DOHH2 (cell line): ENCODE measurements around the gene CHST5.

Source experiments
- EZH2phosphoT487 ChIP-seq: fragments of 200-600 bp; sonication (generic); IDR thresholded peaks from 2 replicates; pipeline ENCODE4 v1.6.1; 2017; ENCODE audit warnings: borderline replicate concordance, mild to moderate bottlenecking, antibody characterized with exemption, low read length, moderate library complexity, mixed read lengths
- TF ChIP-seq, protein P1 (sequence below): fragments of 200-600 bp; sonication (generic); IDR thresholded peaks from one replicate; pipeline ENCODE4 v1.5.1; 2014; ENCODE audit warnings: antibody characterized with exemption, mild to moderate bottlenecking, low read depth, low read length; ENCODE audit not compliant: poor library complexity, severe bottlenecking

DNA sequence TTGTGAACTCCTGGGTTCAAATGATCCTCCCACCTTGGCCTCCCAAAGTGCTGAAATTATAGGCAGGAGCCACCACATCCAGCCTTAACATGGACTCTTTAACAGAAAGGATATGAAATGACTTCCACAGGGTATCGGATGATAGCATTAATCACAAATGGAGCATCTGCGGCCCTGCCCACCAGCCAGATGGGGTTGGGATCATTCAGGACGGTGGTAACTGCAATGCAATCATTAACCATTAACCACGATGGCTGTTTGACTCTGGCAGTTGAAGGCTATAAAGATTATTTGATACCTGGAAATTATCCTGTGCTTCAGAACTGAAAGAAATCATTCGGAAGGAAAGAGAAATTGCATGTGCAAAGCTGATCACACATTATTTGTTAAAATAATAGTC is 5.3 kb upstream of the CHST5 start:
- TF ChIP-seq, protein P1, sequence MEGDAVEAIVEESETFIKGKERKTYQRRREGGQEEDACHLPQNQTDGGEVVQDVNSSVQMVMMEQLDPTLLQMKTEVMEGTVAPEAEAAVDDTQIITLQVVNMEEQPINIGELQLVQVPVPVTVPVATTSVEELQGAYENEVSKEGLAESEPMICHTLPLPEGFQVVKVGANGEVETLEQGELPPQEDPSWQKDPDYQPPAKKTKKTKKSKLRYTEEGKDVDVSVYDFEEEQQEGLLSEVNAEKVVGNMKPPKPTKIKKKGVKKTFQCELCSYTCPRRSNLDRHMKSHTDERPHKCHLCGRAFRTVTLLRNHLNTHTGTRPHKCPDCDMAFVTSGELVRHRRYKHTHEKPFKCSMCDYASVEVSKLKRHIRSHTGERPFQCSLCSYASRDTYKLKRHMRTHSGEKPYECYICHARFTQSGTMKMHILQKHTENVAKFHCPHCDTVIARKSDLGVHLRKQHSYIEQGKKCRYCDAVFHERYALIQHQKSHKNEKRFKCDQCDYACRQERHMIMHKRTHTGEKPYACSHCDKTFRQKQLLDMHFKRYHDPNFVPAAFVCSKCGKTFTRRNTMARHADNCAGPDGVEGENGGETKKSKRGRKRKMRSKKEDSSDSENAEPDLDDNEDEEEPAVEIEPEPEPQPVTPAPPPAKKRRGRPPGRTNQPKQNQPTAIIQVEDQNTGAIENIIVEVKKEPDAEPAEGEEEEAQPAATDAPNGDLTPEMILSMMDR, result no peak
- no peak for TF ChIP-seq EZH2phosphoT487
